ENCODE results near the gene SYF2.
"Not testable (repeated sequence)": the region's sequence is repeated elsewhere in the genome, so short reads cannot be mapped to it uniquely, and the experiment has no call there.

Gene SYF2

GRCh38 chr1:25206201-25206600 lies 26.1 kb downstream of the SYF2 start:
- no peak for DNase-seq (ENCODE audit: low read depth, low spot score)

- no peak for DNase-seq (ENCODE audit: low read depth, low spot score)
These were observed 26.5 kb downstream of the SYF2 start for GRCh38 chr1:25205786-25206185.

DNA sequence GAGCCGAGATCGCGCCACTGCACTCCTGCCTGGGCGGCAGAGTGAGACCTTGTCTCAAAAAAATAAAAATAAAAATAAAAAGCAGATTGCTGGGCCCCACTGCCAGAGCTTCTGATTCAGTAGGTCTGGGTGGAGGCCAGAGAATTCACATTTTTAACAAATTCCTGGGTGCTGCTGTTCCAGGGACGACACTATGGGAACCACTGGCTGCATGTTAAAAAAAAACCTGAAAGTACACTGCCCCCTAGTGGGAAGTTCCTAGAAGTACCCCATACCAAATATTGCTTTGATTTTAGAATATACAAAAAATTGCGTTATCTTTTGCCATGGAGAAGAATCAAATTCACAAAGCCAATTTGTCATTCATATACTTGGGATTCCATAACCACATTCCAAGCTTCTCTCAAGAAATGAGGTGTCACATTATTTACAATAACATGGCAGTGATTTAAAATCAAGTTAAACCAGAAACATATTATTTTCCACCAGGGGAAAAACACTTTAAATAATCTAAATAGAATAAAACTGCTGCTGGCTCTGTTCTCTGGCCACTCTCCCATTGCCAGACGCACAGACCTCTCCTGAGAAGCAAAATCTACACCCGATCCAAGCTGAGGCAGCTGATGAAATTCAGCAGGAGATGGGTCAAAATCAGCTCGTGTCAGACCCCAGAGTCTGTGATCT lies 27.4 kb downstream of the SYF2 start:
- no peak for DNase-seq (ENCODE audit: low read depth, low spot score)

DNA sequence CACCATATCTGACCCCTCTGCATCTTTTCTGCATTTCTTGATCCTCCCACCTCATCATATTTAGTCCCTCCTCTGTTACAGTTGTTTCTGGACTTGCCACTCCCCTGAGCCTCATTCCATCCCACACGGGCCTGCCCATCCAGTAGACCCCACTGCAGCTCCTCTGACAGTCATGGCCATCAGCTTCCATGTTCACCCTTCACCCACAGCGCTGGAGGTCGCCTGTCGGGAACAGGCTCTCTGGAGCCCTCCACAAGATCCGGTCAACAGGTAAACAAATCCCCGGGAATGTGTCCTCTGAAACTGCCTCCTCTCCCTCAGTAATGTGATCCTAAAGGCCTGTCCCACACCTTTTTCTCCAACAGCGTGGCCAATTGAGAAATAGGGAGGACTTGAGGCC lies 31.3 kb downstream of the SYF2 start:
- DNase-seq (ENCODE audit: low read depth, low spot score), result no peak

DNA sequence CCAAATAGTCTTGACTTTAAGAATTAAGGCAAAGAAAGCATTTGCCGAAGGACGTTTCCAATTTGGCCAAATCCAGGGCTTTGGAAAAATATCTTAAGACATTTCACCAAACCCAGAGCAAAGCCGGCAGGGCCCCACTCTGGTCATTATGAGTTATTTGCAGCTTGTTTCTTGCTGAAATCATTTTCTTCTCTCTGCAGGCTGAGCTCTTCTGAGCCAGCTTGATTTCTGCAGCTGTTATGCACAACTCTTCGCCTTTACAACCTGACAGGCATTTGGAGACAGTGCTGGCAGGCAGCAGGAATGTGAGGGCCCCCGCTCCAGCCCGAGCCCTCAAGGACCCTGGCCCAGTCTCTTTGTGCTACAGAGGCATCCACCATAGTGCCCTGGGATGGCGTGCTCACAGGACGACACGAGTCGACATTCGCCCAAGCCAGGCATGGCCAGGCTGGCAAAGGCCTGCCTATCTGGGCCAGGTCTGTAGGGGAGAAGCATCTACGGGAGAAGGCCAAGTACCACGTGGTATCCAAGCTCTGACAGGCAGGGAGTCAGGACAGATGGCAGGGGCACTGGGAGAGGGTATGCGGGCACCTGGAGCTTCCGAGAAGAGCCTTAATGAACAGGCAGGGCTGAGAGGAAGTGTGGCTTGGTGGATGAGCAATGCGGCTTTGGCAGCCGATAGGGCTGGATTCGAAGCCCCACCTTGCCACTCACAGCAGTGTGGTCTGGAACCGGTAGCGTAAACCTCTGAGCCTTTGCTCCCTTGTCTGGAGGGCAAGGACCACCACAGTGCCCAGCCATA lies 32.3 kb downstream of the SYF2 start:
- DNase-seq (ENCODE audit: low read depth, low spot score), result no peak

DNA sequence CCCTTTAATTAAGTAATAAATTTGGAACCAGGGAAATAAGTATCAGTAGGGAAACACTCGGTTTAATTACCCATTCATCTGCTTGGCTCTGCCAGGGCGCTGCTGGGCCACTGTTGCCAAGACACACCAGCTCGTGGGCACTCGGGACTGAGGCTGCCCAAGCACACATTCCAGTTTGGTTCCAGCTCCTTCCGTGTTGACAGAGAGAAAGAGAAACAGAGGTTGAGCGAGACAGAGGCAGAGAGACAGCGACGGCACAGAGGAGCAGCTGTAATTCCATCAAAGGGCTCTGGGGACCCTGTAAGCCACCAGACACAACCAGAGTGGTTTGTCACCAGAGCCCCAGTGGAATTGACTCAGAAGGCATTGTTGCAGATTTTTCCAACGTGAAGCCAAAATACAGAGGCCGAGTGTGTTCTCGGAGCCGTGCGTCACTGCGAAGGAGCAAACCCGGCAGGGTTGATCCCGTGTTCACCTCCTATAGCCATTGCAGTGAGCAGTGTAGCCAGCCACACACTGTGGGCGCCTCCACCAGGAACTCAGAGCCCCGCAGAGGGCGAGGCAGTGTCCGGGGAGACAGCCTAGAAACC lies 33.5 kb downstream of the SYF2 start:
- DNase-seq (ENCODE audit: low read depth, low spot score), result no peak

GRCh38 chr1:25197982-25198662 lies 34.2 kb downstream of the SYF2 start:
- no peak for DNase-seq (ENCODE audit: low read depth, low spot score)

DNA sequence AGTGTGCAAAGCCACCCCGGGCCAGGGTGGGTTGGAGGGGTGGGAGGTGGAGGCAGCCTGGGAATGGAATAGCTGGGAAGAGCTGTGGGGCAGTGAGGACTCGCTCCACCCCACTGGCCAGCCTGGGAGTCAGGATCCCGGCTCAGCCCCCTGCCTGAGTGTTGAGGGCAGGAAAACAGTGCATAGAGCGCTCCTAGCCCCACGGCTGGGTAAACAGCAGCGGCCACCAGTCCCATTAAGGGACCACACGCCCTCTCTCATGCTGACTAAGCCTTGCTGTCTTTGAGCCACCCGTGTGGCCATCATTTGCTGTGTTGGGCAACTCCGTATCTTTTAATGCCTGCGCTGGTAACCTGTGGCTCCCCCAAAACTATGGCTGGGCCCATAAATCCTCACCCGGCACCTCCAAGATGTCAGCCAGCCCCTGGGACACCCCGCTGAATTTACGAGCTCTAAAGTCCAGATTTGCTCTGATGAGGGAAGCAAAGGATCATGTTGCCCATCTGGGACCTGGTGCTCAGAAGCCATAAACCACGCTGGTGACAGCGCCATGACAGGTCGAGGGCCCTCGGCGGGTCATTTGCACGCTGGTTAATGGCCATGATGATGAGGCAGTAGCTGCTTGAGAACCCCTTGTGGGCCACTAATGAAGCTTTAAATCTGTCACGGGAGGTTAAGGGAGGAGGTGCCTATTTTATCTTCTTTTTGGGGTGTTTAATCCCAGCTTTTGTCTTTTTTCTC lies 34.9 kb downstream of the SYF2 start:
- no peak for DNase-seq (ENCODE audit: low read depth, low spot score)

DNA sequence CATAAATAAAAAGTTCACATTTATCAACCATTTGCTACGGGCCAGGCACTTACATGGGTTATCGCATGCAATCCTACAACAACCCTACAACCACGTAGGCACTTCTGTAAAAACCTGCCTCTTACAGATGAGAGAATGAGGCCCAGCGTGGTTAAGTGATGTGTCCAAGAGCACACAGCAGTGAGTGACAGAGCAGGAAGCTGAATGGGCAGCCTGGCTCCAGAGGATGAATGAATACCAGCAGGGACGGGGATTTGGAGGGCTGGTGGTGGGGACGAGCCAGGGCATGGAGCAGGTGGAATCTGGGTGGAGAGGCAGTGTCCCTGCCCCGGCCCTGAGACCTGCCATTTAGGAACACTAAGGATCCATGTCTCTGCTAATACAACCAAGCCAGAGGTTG lies 35.5 kb downstream of the SYF2 start:
- DNase-seq (ENCODE audit: low read depth, low spot score), result no peak

DNA sequence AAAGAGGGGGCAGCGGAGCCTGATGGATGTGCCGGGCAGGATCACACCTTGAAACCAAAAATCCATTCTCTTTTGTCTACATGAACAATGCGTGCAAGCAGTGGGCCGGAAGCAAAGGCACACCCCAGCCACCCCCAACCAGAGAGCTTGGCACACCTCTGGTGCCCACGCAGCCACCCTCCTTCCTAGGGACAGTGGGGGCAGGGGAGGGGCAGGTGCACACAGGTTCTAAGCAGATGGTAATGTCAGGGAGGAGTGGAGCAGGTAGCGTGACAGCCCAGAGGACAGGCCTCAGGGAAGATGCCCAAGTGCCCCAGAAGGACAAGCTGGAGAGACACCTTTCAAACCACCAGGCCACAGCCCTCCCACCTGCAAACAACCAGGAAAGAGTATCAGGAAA lies 36.5 kb downstream of the SYF2 start:
- DNase-seq (ENCODE audit: low read depth, low spot score), result no peak

DNA sequence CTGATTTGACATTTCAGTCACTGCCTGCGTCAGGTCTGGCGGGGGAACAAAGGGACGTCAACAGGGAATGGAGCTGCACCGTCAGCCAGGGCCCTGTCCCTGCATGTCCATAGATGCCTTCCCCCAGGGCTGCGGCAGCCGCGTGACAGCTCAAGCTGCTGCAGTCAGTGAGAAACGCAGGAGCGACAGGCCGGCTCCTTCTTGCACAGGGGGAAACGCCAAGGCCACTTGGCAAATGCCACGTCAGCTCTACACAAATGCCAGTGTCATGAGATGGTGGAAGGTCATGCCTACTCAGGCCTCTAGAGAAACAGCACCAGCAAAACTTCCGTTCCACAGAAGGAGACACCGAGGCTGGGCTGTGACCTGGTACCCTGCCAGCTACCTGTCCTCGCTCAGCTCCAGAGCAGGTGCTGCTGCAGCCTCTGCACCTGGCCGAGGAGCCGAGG lies 37.7 kb downstream of the SYF2 start:
- DNase-seq (ENCODE audit: low read depth, low spot score), result no peak

DNA sequence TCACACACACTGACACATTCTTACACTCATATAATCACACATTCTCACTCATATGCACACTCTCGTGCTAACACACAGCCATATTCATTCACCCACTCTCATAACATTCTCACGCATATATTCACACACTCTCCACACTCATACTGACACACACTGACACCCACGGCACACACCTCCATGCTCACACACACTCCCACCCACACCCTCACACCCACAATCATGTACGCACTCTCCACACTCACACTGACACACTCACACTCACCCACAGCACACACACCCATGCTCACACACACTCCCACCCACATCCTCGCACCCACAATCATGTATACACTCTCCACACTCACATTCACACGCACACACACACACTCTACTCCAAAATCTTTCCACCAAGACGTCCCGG lies 38.2 kb downstream of the SYF2 start:
- no peak for DNase-seq (ENCODE audit: low read depth, low spot score)

- no peak for DNase-seq (ENCODE audit: low read depth, low spot score)
These were observed 39.1 kb downstream of the SYF2 start for GRCh38 chr1:25193229-25193628.

- DNase-seq (ENCODE audit: low read depth, low spot score), result no peak
These were observed 40.1 kb downstream of the SYF2 start for GRCh38 chr1:25192154-25192553.

GRCh38 chr1:25190260-25190659 lies 42.0 kb downstream of the SYF2 start:
- no peak for DNase-seq (ENCODE audit: low read depth, low spot score)

DNA sequence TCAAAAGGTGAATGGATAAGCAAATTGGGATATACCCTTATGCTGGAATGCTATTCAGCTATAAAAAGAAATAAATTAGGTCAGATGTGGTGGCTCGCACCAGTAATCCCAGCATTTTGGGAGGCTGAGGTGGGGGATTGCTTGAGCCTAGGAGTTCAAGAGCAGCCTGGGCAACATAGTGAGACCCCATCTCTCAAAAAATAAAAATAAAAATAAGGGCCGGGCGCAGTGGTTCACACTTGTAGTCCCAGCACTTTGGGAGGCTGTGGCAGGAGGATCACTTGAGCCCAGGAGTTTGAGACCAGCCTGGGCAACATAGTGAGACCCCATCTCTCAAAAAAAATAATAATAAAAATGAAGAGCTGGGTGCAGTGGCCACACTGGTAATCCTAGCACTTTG lies 44.4 kb downstream of the SYF2 start:
- DNase-seq (ENCODE audit: low read depth, low spot score), result not testable (repeated sequence)

- no peak for DNase-seq (ENCODE audit: low read depth, low spot score)
These were observed 45.2 kb downstream of the SYF2 start for GRCh38 chr1:25187077-25187476.

DNA sequence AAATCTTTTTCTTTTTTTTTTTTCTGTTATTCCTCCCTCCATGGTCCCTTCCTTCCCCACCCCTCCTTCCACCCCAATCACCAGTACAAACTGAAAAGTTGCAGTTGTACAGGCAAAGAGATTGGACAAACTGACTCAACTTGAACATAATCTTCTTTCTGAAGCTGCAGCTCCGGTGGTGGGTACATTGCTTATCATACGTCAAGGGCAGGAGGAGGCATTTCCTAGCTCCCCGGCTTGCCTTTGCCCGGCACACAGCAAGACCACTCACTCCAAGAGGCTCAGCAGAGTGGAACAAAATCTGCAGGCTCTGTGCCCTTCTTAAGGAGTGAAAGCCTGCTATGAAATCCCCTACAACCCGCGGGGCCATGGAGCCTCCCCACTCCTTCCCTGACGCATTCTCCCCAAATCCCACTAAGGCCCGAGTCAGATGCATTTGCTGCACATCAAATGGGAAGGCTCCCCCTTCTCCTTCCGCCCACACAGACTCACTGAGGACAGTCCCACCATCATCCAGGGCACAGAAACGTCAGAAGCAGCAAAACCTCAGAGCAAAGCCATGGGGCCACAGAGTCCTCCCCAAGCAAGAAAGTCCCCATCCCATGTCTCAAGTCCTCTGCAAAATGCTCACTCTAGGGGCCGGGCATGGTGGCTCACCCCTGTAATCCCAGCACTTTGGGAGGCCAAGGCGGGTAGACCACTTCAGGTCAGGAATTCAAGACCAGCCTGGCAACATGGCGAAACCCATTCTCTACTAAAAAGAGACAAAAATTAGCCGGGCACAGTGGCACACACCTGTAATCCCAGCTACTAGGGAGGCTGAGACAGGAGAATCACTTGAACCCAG lies 45.9 kb downstream of the SYF2 start:
- DNase-seq (ENCODE audit: low read depth, low spot score), result no peak

DNA sequence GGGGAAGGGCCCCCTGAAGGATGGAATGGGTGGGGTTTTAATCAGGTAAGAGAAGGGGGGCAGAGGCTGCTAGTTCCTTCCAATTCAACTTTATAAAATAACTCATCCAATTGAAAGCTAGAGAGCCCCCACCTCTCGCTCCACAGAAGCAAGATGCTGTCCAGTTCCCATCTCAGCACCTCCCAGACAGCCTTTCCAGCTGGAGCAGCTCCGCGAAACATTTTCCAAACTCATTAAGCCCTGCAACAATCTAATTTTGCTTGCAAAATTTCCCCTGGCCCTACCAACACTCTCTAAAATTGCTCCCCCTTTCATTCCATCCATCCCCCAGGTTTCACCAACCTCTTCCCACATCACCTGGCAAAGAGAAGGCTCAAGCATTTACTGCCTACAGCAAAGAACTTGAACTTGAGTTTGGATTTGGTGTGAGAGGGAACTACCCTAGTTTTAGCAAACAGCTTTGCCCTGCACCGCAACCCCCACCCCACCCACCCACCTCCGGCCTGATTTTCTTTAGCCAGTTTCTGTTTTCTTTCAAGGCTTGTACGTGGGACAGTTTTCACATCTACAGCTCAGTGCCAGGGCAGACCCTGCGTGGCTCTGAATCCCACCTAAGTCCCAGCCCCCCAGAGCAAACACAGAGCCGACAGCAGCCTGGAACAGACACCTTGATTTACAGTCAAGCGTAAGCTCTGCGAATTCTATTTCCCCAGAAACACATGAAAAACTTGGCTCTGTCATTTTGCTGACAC lies 46.7 kb downstream of the SYF2 start:
- DNase-seq (ENCODE audit: low read depth, low spot score), result no peak
